GM21447 (cell line): Measurements from ENCODE around the gene UBIAD1.
A peak's percentile ranks its signal among the peaks of the same experiment; 100 is the strongest.
"Not testable (repeated sequence)": the region's sequence is repeated elsewhere in the genome, so short reads cannot be mapped to it uniquely, and the experiment has no call there.

Experiments
- ATAC-seq: cut with Tn5 transposase; IDR thresholded peaks from one replicate; pipeline ENCODE4 v1.9.1; 2021; ENCODE audit not compliant: unreplicated experiment

UBIAD1 gene, protein sequence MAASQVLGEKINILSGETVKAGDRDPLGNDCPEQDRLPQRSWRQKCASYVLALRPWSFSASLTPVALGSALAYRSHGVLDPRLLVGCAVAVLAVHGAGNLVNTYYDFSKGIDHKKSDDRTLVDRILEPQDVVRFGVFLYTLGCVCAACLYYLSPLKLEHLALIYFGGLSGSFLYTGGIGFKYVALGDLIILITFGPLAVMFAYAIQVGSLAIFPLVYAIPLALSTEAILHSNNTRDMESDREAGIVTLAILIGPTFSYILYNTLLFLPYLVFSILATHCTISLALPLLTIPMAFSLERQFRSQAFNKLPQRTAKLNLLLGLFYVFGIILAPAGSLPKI

GRCh38 chr1:11272832-11273594 lies at the start of gene UBIAD1:
TSS of gene UBIAD1 (plus strand) at chr1:11273198. CDS start at chr1:11273532, 334 bp downstream.
- peak; percentile 83 for ATAC-seq

- peak; percentile 77 for ATAC-seq
Observed at GRCh38 chr1:11227106-11228077, 45.6 kb upstream of the UBIAD1 start.

DNA sequence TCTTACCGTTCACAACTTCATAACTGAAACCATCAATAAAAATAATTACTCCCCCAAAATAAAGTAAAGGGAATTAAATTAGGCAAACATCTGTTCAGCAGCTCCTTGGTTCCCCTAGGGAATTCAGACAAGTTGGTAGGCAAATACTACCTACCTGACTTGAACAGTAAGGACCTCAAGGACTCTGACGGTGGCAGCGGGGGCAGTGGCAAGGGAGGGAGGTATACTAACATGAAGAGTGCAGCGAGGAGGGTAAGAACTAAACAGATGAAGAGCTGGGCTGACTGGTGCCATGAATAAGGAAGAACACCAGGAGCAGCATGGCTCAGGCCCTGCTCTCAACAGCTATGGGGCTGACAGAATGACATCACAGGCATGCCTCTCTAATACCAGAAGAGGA lies 43.8 kb upstream of the UBIAD1 start:
- ATAC-seq, result no peak

DNA sequence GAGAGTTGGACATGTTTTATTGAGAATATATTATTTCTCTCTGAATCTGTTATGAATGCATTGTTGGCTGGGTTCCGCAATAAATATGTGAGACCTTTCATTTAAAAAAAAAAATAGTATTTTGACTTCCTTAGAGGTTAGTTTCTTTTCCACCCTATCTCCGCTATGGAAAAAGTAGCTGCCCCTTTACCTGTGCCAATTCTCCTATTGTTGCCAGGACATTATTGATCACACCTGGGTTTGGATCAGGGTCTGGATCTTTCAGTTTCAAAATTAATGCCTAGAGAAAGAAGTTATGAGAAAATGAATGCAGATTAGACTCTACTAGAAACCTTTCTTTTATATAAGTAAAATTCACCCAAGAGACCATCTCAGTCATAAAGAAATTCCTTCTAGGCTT lies 39.8 kb upstream of the UBIAD1 start:
- ATAC-seq, result no peak

- no peak for ATAC-seq
Observed at GRCh38 chr1:11237356-11237755, 35.6 kb upstream of the UBIAD1 start.

GRCh38 chr1:11238311-11238710 lies 34.7 kb upstream of the UBIAD1 start:
- no peak for ATAC-seq

GRCh38 chr1:11245248-11245647 lies 27.8 kb upstream of the UBIAD1 start:
- ATAC-seq, result no peak

GRCh38 chr1:11245904-11246719 lies 26.9 kb upstream of the UBIAD1 start:
- no peak for ATAC-seq

DNA sequence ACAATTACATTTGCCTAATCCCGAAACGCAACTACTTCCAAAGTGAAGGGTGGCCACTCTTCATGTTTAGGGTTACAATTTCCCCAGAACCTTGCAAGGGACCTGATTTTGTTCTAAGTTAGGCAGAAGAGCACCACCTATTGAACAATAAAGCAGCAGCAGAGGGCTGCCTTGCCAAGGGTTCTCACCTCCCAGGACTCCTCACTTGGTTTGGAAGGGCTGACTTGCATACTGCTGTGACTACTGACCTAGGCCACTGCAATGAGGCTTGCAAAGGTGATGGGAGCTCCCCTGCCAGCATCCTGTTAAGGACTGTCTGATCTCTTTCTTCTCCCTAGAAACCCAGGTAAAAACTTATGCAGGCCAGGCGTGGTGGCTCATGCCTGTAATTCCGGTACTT lies 24.8 kb upstream of the UBIAD1 start:
- no peak for ATAC-seq

- ATAC-seq, result no peak
Observed at GRCh38 chr1:11252538-11252937, 20.5 kb upstream of the UBIAD1 start.

- ATAC-seq, result no peak
Observed at GRCh38 chr1:11253226-11253625, 19.8 kb upstream of the UBIAD1 start.

GRCh38 chr1:11256299-11256698 lies 16.7 kb upstream of the UBIAD1 start:
- ATAC-seq, result no peak

GRCh38 chr1:11262171-11263049 lies 10.6 kb upstream of the UBIAD1 start, which contains the start of gene MTOR:
TSS of gene MTOR (minus strand) at chr1:11262551. CDS start at chr1:11259409, 3,142 bp downstream.
- peak; percentile 99 for ATAC-seq

DNA sequence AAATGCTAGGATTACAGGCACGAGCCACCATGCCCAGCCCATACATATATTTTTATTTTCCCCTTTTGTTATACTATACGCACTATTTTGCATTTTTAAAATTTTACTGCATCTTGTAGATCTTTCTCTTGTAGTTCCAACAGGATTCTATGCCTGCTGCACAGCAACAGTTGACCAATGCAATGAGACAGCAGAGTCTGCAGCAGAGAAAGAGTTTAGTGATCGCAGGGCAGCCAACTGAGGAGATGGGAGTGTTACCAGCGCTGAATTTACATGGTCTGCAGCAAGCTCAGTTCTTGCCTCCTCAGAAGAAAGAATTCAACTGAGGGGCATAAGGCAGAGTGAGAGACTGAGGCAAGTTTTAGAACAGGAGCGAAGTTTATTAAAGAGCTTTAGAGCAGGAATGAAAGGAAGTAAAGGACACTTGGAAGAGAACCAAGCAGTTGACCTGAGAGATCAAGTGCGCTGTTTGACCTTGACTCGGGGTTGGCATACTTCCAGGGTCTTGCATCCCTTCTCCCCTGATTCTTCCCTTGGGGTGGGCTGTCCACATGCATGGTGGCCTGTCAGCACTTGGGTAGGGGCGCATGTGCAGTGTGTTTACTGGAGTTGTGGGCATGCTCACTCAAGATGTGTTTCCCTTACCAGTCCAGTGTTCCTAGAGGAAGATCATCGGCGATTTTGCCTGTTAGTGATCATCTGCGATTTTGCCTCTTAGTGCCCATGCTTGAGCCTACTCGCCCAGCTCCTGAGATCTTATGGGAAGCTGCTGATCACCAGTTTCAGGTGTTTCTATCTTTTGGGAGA lies 6.5 kb upstream of the UBIAD1 start:
- no peak for ATAC-seq

DNA sequence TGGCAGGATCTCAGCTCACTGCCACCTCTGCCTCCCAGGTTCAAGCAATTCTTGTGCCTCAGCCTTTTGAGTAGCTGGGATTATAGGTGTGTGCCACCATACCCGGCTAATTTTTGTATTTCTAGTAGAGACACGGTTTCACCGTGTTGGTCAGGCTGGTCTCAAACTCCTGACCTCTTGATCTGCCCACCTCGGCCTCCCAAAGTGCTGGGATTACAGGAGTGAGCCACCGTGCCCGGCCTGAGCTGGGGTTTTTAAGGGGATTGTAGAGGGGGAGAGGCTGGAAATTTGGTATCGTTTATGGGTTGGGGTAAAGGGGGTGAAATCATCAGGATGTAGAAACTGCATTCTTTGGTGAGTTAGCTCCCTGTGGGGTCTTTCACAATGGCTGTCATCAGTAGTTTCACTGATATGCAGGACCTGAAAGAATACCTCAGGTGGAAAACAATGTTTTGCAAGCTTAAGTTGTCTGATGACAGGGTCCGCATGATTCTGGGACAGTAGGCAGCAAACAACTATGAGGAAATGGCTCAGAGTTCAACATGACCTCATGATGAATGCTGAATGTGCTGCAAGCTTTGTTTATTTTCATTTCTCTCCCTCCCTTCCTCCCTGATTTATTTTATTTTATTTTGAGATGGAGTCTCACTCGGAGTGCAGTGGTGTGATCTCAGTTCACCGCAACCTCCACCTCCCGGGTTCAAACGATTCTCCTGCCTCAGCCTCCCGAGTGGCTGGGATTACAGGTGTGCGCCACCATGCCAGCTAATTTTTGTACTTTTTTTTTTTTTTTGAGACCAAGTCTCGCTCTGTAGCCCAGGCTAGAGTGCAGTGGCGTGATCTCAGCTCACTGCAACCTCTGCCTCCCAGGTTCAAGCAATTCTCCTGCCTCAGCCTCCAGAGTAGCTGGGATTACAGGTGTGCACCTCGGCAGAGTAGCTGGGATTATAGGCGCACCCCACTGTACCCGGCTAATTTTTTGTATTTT lies 5.4 kb upstream of the UBIAD1 start:
- not testable (repeated sequence) for ATAC-seq

GRCh38 chr1:11272544-11272831 lies 510 bp upstream of the UBIAD1 start:
- no peak for ATAC-seq

DNA sequence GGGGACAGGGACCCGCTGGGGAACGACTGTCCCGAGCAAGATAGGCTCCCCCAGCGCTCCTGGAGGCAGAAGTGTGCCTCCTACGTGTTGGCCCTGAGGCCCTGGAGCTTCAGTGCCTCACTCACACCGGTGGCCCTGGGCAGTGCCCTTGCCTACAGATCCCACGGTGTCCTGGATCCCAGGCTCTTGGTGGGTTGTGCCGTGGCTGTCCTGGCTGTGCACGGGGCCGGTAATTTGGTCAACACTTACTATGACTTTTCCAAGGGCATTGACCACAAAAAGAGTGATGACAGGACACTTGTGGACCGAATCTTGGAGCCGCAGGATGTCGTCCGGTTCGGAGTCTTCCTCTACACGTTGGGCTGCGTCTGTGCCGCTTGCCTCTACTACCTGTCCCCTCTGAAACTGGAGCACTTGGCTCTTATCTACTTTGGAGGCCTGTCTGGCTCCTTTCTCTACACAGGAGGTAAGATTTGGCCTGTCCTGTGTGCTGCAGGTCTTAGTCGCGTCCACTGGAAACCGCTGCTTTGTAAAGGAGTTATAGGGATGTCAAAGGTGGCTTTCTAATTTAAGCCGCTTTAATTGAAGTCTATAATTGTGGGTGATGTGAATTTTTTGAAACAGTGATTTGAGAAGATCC lies 717 bp downstream of the UBIAD1 start:
- ATAC-seq, result peak; percentile 35
